ENCODE data around the gene WDSUB1.

The WDSUB1 gene

DNA sequence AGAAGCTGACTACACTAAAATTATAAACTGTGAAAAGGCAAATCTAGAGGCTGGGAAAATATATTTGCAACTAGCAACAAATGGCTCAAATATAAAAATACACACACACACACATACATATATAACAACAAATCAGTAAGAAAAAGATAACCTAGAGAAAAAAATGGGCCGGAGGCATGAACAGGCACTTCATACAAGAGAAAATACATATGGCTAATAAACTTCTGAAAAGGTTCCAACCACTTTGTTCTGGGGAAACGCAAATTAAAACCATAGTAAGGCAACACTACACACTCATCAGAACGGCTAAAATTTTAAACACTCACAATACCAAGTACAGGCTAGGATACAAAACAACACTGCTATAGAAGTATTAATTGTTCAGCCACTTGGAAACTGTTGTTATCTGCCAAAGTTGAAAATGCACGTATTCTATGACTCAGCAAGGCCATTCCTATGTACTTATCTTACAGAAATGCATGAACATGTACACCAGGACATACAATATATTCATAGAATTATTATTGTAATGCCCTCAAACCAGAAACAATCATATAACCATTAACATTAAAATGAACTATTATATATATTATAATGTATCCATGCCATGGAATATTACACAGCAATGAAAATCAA lies 15.6 kb downstream of the WDSUB1 start:
- Histone ChIP-seq H3F3A (ENCODE audit: control insufficient read depth, insufficient read depth) (no peaks in the 10 kb centered on the region), H3K27ac (ENCODE audit: low read depth, low read length) (no peak overlapping the region), H4K20me1 (ENCODE audit: control insufficient read depth, insufficient read depth, low read depth, low read length) (no peaks in the 10 kb centered on the region), H3K9me3 (ENCODE audit: control insufficient read depth, insufficient read depth, low read length) (no peaks in the 10 kb centered on the region), H3K27me3 (ENCODE audit: control insufficient read depth, low read length) (no peaks in the 10 kb centered on the region), H3K4me3 (ENCODE audit: low read length) (no peak overlapping the region), H3K4me2 (ENCODE audit: low read length) (no peak overlapping the region), H3K79me2 (ENCODE audit: control insufficient read depth, low read length) (no peaks in the 10 kb centered on the region), H3K36me3 (ENCODE audit: control insufficient read depth, low read length) (no peaks in the 10 kb centered on the region), H3K9me2 (replicated peaks; ENCODE audit: control insufficient read depth, low read length) (no peaks in the 10 kb centered on the region), H3K4me1 (ENCODE audit: control insufficient read depth, low read length) (no peaks in the 10 kb centered on the region)
- no peak for TF ChIP-seq EZH2phosphoT487 (IDR thresholded peaks at IDR 0.05; ENCODE audit: borderline replicate concordance, low read length)
- TF ChIP-seq CTCF (IDR thresholded peaks at IDR 0.05; ENCODE audit: low read depth, low read length, poor library complexity, severe bottlenecking): no peak

DNA sequence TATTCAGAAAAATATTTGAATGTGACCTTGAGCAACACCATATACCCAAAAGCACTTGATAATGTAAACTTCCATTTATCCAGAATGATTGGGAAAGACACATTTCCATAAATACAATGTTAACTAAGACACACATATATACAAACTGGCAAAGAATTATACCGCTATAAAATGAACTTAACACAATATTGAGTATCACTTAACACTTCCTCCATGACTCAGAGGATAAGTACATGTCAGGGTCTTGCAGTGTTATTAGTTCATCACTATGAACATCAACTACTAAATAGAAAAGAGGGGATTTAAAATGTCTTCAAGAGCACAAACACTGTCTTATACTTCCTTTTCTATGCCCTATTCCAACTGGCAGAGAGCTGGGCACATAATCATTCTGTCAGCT lies 18.6 kb downstream of the WDSUB1 start:
- no peaks in the 10 kb centered on the region for H3K36me3 ChIP-seq (ENCODE audit: control insufficient read depth, low read length)

GRCh38 chr2:159266554-159266953 lies 19.9 kb downstream of the WDSUB1 start:
- Histone ChIP-seq H3K4me2 (ENCODE audit: low read length) (no peak overlapping the region), H3K4me3 (ENCODE audit: low read length) (no peak overlapping the region), H3K9me3 (ENCODE audit: control insufficient read depth, insufficient read depth, low read length) (no peaks in the 10 kb centered on the region), H3K27ac (ENCODE audit: low read depth, low read length) (no peak overlapping the region), H3F3A (ENCODE audit: control insufficient read depth, insufficient read depth) (no peaks in the 10 kb centered on the region), H3K9me2 (replicated peaks; ENCODE audit: control insufficient read depth, low read length) (no peaks in the 10 kb centered on the region), H3K36me3 (ENCODE audit: control insufficient read depth, low read length) (no peaks in the 10 kb centered on the region), H3K27me3 (ENCODE audit: control insufficient read depth, low read length) (no peaks in the 10 kb centered on the region), H4K20me1 (ENCODE audit: control insufficient read depth, insufficient read depth, low read depth, low read length) (no peaks in the 10 kb centered on the region), H3K79me2 (ENCODE audit: control insufficient read depth, low read length) (no peaks in the 10 kb centered on the region), H3K4me1 (ENCODE audit: control insufficient read depth, low read length) (no peaks in the 10 kb centered on the region)
- TF ChIP-seq CTCF (IDR thresholded peaks at IDR 0.05; ENCODE audit: low read depth, low read length, poor library complexity, severe bottlenecking) (no peak), EZH2phosphoT487 (IDR thresholded peaks at IDR 0.05; ENCODE audit: borderline replicate concordance, low read length) (no peak)

More for the DNA sequence above, 18.6 kb downstream of the WDSUB1 start:
- Histone ChIP-seq H3K9me2 (replicated peaks; ENCODE audit: control insufficient read depth, low read length) (no peaks in the 10 kb centered on the region), H4K20me1 (ENCODE audit: control insufficient read depth, insufficient read depth, low read depth, low read length) (no peaks in the 10 kb centered on the region), H3K4me3 (ENCODE audit: low read length) (no peak overlapping the region), H3K4me1 (ENCODE audit: control insufficient read depth, low read length) (no peaks in the 10 kb centered on the region), H3K27ac (ENCODE audit: low read depth, low read length) (no peak overlapping the region), H3K9me3 (ENCODE audit: control insufficient read depth, insufficient read depth, low read length) (no peaks in the 10 kb centered on the region), H3K27me3 (ENCODE audit: control insufficient read depth, low read length) (no peaks in the 10 kb centered on the region), H3K4me2 (ENCODE audit: low read length) (no peak overlapping the region), H3F3A (ENCODE audit: control insufficient read depth, insufficient read depth) (no peaks in the 10 kb centered on the region), H3K79me2 (ENCODE audit: control insufficient read depth, low read length) (no peaks in the 10 kb centered on the region)
- TF ChIP-seq CTCF (IDR thresholded peaks at IDR 0.05; ENCODE audit: low read depth, low read length, poor library complexity, severe bottlenecking): no peak
- no peak for TF ChIP-seq EZH2phosphoT487 (IDR thresholded peaks at IDR 0.05; ENCODE audit: borderline replicate concordance, low read length)
